WTC11 (cell line): ENCODE data around the gene PRKCZ. TPM values are rescaled to one million over a fixed set of nuclear protein-coding genes. Genes with fewer than 3 reads are reported as not detected.

ENCODE experiments used
- CBFB ChIP-seq: sonication (generic); formaldehyde crosslinking; IDR thresholded peaks from 2 replicates; pipeline ENCODE4 v1.8.1; 2022; ENCODE audit warnings: mild to moderate bottlenecking, low read depth, missing genetic modification reagents
- CREB1 ChIP-seq: sonication (generic); formaldehyde crosslinking; IDR thresholded peaks from 2 replicates; pipeline ENCODE4 v1.8.0; 2023; ENCODE audit warnings: mild to moderate bottlenecking, missing genetic modification reagents
- ELF4 ChIP-seq: sonication (generic); formaldehyde crosslinking; IDR thresholded peaks from 2 replicates; pipeline ENCODE4 v1.8.1; 2022; ENCODE audit warnings: low read depth, mild to moderate bottlenecking, moderate library complexity, missing genetic modification reagents
- GRHL2 ChIP-seq: fragments of 250-450 bp; sonication (Bioruptor Pico); IDR thresholded peaks from 2 replicates; pipeline ENCODE4 v1.8.0; 2022; ENCODE audit warnings: mild to moderate bottlenecking, moderate library complexity; ENCODE audit not compliant: insufficient replicate concordance, severe bottlenecking
- GTF2I ChIP-seq: fragments of 250-450 bp; sonication (Bioruptor Pico); conservative IDR thresholded peaks from 2 replicates; pipeline ENCODE4 v1.4.0; 2021; ENCODE audit warnings: mild to moderate bottlenecking
- KAT7 ChIP-seq: sonication (generic); formaldehyde crosslinking; IDR thresholded peaks from 2 replicates; pipeline ENCODE4 v1.8.1; 2023; ENCODE audit warnings: missing genetic modification reagents, mild to moderate bottlenecking, borderline replicate concordance
- NFATC4 ChIP-seq: fragments of 250-450 bp; sonication (Bioruptor Pico); IDR thresholded peaks from 2 replicates; pipeline ENCODE4 v1.9.0; 2021; ENCODE audit warnings: mild to moderate bottlenecking
- NR1H2 ChIP-seq: sonication (generic); formaldehyde crosslinking; IDR thresholded peaks from 2 replicates; pipeline ENCODE4 v1.9.0; 2021; ENCODE audit warnings: mild to moderate bottlenecking, moderate library complexity, missing genetic modification reagents
- TCF7 ChIP-seq: sonication (generic); formaldehyde crosslinking; IDR thresholded peaks from 2 replicates; pipeline ENCODE4 v1.8.0; 2022; ENCODE audit warnings: mild to moderate bottlenecking, low read depth, missing genetic modification reagents, moderate library complexity
- ZNF138 ChIP-seq: sonication (generic); formaldehyde crosslinking; conservative IDR thresholded peaks from 2 replicates; pipeline ENCODE4 v1.8.1; 2022; ENCODE audit warnings: mild to moderate bottlenecking, moderate library complexity, missing genetic modification reagents
- ZNF317 ChIP-seq: sonication (generic); formaldehyde crosslinking; IDR thresholded peaks from 2 replicates; pipeline ENCODE4 v1.8.1; 2023; ENCODE audit warnings: low read depth, mild to moderate bottlenecking, moderate library complexity, missing genetic modification reagents, borderline replicate concordance
- ZNF423 ChIP-seq: fragments of 250-450 bp; sonication (Bioruptor Pico); IDR thresholded peaks from 2 replicates; pipeline ENCODE4 v2.1.2; 2022; ENCODE audit warnings: mild to moderate bottlenecking, moderate library complexity
- ZNF671 ChIP-seq: fragments of 250-450 bp; sonication (Bioruptor Pico); IDR thresholded peaks from 2 replicates; pipeline ENCODE4 v1.8.0; 2021; ENCODE audit warnings: mild to moderate bottlenecking
- total RNA-seq: library from RNA; stranded (reverse); gene quantifications from 3 replicates; pipeline ENCODE4 v1.2.3, GENCODE V29; 2021
- TF ChIP-seq, protein P1 (sequence below): sonication (generic); formaldehyde crosslinking; IDR thresholded peaks from 2 replicates; pipeline ENCODE4 v1.8.0; 2023; ENCODE audit warnings: mild to moderate bottlenecking, missing genetic modification reagents
- TF ChIP-seq, protein P2 (sequence below): sonication (generic); formaldehyde crosslinking; IDR thresholded peaks from 2 replicates; pipeline ENCODE4 v1.8.1; 2022; ENCODE audit warnings: missing genetic modification reagents, borderline replicate concordance
- TF ChIP-seq, protein P3 (sequence below): sonication (generic); formaldehyde crosslinking; IDR thresholded peaks from 2 replicates; pipeline ENCODE4 v1.8.0; 2022; ENCODE audit warnings: mild to moderate bottlenecking, missing genetic modification reagents
- TF ChIP-seq, protein P4 (sequence below): fragments of 250-450 bp; sonication (Bioruptor Pico); conservative IDR thresholded peaks from 2 replicates; pipeline ENCODE4 v1.9.0; 2021; ENCODE audit warnings: mild to moderate bottlenecking
- TF ChIP-seq, protein P5 (sequence below): sonication (generic); formaldehyde crosslinking; IDR thresholded peaks from 2 replicates; pipeline ENCODE4 v1.8.1; 2023; ENCODE audit warnings: mild to moderate bottlenecking, moderate library complexity, missing genetic modification reagents
- TF ChIP-seq, protein P6 (sequence below): sonication (generic); formaldehyde crosslinking; IDR thresholded peaks from 2 replicates; pipeline ENCODE4 v1.8.0; 2022; ENCODE audit warnings: mild to moderate bottlenecking, missing genetic modification reagents
- TF ChIP-seq, protein P7 (sequence below): sonication (generic); formaldehyde crosslinking; IDR thresholded peaks from 2 replicates; pipeline ENCODE4 v1.8.0; 2023; ENCODE audit warnings: missing genetic modification reagents
- TF ChIP-seq, protein P8 (sequence below): sonication (generic); formaldehyde crosslinking; IDR thresholded peaks from 2 replicates; pipeline ENCODE4 v1.8.1; 2023; ENCODE audit warnings: mild to moderate bottlenecking, missing genetic modification reagents
- TF ChIP-seq, protein P9 (sequence below): sonication (generic); formaldehyde crosslinking; IDR thresholded peaks from 2 replicates; pipeline ENCODE4 v1.8.1; 2022; ENCODE audit warnings: mild to moderate bottlenecking, missing genetic modification reagents, moderate library complexity, borderline replicate concordance
- TF ChIP-seq, protein P10 (sequence below): fragments of 250-450 bp; sonication (Bioruptor Pico); IDR thresholded peaks from 2 replicates; pipeline ENCODE4 v1.9.0; 2021; ENCODE audit warnings: moderate library complexity, mild to moderate bottlenecking, inconsistent platforms, borderline replicate concordance

The PRKCZ gene
- total RNA-seq, 1 experiment from 2014 or later = 52.5 TPM

DNA sequence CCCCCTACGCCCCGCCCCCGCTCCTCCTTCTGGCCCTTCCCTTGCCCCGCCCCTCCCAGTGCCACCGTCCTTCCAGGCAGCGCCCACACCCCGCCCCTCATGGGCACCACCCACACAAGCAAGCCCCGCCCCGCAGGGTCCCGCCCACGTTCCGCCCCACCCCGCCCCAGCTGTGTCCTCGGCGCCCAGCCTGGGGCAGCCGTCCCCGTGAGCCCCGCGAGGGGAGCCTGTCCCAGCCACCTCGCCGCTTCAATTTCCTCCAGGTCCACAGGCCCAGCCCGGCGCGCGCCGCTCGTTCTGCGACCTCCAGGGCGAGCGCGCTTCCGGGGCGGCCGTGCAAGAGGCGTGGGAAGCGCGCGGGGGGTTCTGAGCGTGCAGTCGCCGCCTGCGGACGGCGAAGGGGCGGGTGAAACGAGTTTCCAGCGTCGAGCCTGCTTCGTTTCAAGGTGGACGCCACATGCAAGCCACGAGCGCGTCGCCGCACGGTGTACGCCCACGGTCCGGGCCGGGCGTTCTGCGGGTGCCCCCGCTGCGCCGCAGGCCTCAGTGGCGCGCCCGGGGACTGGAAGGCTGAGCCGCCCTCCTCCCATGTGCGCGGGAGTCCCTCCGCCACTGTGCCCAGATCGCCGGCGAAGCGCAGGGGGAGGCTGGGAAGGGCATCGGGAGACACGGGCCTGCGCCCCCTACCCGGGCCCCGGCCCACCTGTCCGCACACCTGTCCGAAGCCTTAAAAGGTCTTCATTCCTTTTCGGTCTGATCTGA is 155.2 kb downstream of the PRKCZ start (continued):
- TF ChIP-seq, protein P1, sequence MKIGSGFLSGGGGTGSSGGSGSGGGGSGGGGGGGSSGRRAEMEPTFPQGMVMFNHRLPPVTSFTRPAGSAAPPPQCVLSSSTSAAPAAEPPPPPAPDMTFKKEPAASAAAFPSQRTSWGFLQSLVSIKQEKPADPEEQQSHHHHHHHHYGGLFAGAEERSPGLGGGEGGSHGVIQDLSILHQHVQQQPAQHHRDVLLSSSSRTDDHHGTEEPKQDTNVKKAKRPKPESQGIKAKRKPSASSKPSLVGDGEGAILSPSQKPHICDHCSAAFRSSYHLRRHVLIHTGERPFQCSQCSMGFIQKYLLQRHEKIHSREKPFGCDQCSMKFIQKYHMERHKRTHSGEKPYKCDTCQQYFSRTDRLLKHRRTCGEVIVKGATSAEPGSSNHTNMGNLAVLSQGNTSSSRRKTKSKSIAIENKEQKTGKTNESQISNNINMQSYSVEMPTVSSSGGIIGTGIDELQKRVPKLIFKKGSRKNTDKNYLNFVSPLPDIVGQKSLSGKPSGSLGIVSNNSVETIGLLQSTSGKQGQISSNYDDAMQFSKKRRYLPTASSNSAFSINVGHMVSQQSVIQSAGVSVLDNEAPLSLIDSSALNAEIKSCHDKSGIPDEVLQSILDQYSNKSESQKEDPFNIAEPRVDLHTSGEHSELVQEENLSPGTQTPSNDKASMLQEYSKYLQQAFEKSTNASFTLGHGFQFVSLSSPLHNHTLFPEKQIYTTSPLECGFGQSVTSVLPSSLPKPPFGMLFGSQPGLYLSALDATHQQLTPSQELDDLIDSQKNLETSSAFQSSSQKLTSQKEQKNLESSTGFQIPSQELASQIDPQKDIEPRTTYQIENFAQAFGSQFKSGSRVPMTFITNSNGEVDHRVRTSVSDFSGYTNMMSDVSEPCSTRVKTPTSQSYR (CRISPR knock-in tag) = no peak; the same call in 1 of the 2 replicates
- TF ChIP-seq, protein P2, sequence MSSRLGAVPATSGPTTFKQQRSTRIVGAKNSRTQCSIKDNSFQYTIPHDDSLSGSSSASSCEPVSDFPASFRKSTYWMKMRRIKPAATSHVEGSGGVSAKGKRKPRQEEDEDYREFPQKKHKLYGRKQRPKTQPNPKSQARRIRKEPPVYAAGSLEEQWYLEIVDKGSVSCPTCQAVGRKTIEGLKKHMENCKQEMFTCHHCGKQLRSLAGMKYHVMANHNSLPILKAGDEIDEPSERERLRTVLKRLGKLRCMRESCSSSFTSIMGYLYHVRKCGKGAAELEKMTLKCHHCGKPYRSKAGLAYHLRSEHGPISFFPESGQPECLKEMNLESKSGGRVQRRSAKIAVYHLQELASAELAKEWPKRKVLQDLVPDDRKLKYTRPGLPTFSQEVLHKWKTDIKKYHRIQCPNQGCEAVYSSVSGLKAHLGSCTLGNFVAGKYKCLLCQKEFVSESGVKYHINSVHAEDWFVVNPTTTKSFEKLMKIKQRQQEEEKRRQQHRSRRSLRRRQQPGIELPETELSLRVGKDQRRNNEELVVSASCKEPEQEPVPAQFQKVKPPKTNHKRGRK (CRISPR knock-in tag) = no peak
- TF ChIP-seq ZNF317 (CRISPR knock-in tag) = peak; percentile 69; the same call in 1 of the 2 replicates
- TF ChIP-seq ZNF423 = no peak
- no peak for TF ChIP-seq TCF7 (CRISPR knock-in tag)
- no peak for TF ChIP-seq GTF2I (CRISPR knock-in tag)
- TF ChIP-seq, protein P3, sequence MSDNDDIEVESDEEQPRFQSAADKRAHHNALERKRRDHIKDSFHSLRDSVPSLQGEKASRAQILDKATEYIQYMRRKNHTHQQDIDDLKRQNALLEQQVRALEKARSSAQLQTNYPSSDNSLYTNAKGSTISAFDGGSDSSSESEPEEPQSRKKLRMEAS (CRISPR knock-in tag) = peak; percentile 92
- TF ChIP-seq KAT7 (CRISPR knock-in tag) = no peak
- TF ChIP-seq ZNF671 = no peak
- TF ChIP-seq, protein P4, sequence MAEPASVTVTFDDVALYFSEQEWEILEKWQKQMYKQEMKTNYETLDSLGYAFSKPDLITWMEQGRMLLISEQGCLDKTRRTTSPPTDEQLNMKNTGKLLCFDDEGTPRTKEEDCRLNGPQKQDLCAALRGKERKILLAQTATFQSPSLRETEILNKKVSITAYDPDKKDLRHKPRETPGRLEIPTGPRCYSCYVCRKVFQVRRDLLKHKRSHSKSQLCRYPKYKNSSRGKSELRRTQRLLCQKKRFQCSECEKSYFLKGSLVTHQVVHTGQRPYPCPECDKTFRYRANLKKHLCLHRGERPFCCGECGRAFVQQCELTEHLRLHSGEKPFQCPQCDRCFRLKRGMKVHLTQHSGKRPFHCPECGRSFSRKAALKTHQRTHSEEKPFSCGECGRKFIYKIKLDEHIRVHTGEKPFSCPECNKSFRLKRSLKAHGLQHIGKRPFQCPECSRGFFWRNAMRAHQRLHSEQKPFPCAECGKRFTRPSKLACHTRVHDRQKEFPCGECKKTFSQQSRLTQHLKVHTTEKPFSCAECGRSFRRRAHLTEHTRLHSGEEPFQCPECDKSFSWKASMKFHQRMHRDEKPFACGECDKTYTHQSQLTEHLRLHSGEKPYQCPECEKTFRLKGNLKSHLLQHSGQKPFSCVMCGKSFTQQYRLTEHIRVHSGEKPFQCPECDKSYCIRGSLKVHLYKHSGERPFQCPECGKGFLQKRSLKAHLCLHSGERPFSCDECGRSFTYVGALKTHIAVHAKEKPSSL (CRISPR knock-in tag) = no peak
- no peak for TF ChIP-seq ZNF138
- TF ChIP-seq, protein P5, sequence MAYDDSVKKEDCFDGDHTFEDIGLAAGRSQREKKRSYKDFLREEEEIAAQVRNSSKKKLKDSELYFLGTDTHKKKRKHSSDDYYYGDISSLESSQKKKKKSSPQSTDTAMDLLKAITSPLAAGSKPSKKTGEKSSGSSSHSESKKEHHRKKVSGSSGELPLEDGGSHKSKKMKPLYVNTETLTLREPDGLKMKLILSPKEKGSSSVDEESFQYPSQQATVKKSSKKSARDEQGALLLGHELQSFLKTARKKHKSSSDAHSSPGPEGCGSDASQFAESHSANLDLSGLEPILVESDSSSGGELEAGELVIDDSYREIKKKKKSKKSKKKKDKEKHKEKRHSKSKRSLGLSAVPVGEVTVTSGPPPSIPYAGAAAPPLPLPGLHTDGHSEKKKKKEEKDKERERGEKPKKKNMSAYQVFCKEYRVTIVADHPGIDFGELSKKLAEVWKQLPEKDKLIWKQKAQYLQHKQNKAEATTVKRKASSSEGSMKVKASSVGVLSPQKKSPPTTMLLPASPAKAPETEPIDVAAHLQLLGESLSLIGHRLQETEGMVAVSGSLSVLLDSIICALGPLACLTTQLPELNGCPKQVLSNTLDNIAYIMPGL (CRISPR knock-in tag) = peak; percentile 75; the same call in 1 of the 2 replicates
- TF ChIP-seq ELF4 (CRISPR knock-in tag) = peak; percentile 92; the same call in 1 of the 2 replicates
- TF ChIP-seq, protein P6, sequence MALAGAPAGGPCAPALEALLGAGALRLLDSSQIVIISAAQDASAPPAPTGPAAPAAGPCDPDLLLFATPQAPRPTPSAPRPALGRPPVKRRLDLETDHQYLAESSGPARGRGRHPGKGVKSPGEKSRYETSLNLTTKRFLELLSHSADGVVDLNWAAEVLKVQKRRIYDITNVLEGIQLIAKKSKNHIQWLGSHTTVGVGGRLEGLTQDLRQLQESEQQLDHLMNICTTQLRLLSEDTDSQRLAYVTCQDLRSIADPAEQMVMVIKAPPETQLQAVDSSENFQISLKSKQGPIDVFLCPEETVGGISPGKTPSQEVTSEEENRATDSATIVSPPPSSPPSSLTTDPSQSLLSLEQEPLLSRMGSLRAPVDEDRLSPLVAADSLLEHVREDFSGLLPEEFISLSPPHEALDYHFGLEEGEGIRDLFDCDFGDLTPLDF (CRISPR knock-in tag) = 0 out of 2 replicates have a peak, but pooled peaks have one; percentile 52
- TF ChIP-seq, protein P7, sequence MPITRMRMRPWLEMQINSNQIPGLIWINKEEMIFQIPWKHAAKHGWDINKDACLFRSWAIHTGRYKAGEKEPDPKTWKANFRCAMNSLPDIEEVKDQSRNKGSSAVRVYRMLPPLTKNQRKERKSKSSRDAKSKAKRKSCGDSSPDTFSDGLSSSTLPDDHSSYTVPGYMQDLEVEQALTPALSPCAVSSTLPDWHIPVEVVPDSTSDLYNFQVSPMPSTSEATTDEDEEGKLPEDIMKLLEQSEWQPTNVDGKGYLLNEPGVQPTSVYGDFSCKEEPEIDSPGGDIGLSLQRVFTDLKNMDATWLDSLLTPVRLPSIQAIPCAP (CRISPR knock-in tag) = no peak
- TF ChIP-seq, protein P8, sequence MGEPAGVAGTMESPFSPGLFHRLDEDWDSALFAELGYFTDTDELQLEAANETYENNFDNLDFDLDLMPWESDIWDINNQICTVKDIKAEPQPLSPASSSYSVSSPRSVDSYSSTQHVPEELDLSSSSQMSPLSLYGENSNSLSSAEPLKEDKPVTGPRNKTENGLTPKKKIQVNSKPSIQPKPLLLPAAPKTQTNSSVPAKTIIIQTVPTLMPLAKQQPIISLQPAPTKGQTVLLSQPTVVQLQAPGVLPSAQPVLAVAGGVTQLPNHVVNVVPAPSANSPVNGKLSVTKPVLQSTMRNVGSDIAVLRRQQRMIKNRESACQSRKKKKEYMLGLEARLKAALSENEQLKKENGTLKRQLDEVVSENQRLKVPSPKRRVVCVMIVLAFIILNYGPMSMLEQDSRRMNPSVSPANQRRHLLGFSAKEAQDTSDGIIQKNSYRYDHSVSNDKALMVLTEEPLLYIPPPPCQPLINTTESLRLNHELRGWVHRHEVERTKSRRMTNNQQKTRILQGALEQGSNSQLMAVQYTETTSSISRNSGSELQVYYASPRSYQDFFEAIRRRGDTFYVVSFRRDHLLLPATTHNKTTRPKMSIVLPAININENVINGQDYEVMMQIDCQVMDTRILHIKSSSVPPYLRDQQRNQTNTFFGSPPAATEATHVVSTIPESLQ (CRISPR knock-in tag) = no peak
- TF ChIP-seq NFATC4 (CRISPR knock-in tag) = no peak
- TF ChIP-seq CBFB (CRISPR knock-in tag) = no peak
- TF ChIP-seq, protein P9, sequence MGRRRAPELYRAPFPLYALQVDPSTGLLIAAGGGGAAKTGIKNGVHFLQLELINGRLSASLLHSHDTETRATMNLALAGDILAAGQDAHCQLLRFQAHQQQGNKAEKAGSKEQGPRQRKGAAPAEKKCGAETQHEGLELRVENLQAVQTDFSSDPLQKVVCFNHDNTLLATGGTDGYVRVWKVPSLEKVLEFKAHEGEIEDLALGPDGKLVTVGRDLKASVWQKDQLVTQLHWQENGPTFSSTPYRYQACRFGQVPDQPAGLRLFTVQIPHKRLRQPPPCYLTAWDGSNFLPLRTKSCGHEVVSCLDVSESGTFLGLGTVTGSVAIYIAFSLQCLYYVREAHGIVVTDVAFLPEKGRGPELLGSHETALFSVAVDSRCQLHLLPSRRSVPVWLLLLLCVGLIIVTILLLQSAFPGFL (CRISPR knock-in tag) = no peak
- TF ChIP-seq, protein P10, sequence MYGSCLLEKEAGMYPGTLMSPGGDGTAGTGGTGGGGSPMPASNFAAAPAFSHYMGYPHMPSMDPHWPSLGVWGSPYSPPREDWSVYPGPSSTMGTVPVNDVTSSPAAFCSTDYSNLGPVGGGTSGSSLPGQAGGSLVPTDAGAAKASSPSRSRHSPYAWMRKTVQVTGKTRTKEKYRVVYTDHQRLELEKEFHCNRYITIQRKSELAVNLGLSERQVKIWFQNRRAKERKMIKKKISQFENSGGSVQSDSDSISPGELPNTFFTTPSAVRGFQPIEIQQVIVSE (CRISPR knock-in tag) = no peak
- TF ChIP-seq CREB1 = peak; percentile 54; the same call in 1 of the 2 replicates
- TF ChIP-seq NR1H2 = no peak
- no peak for TF ChIP-seq GRHL2
